Thoracic aorta (tissue), 2 donors: Measurements from ENCODE around the gene RSAD2. TPM values are rescaled to one million over a fixed set of nuclear protein-coding genes. Genes with fewer than 3 reads are reported as not detected.
"Not testable (repeated sequence)": the region's sequence is repeated elsewhere in the genome, so short reads cannot be mapped to it uniquely, and the experiment has no call there.

Experiments used
- ATAC-seq: fragments of 150-250 bp; one replicate; pipeline ENCODE4 v1.8.0; 2017; ENCODE audit warnings: low read depth; ENCODE audit not compliant: insufficient number of reproducible peaks, low FRiP score
- DNase-seq: peaks from one replicate; pipeline ENCODE4 v3.0.0-alpha.2; 2020; ENCODE audit warnings: low spot score
- H3K27ac ChIP-seq, 2 donors: fragments of 200-600 bp; sonication (generic); 1 replicate in 1 of 2; 2 replicates in 1 of 2; pipeline ENCODE4 v1.5.1; 2016; ENCODE audit warnings: mild to moderate bottlenecking in 2 of 2, moderate library complexity in 2 of 2
- H3K27me3 ChIP-seq: fragments of 200-600 bp; sonication (generic); replicated peaks from 2 replicates; pipeline ENCODE4 v1.6.0; 2016; ENCODE audit warnings: mild to moderate bottlenecking; ENCODE audit not compliant: insufficient read depth
- H3K36me3 ChIP-seq: fragments of 200-600 bp; sonication (generic); one replicate; pipeline ENCODE4 v1.5.1; 2016
- H3K4me1 ChIP-seq, 2 donors: fragments of 200-600 bp; sonication (generic); 1 replicate in 1 of 2; 2 replicates in 1 of 2; pipeline versions ENCODE4 v1.5.1 to v1.6.0; 2016; ENCODE audit warnings: low read depth in 2 of 2, mild to moderate bottlenecking in 1 of 2; ENCODE audit not compliant: control insufficient read depth in 1 of 2
- H3K4me3 ChIP-seq: fragments of 200-600 bp; sonication (generic); 2 replicates; pipeline ENCODE4 v1.5.1; 2016; ENCODE audit warnings: mild to moderate bottlenecking
- H3K9me3 ChIP-seq: fragments of 200-600 bp; sonication (generic); 2 replicates; pipeline ENCODE4 v1.5.1; 2016
- total RNA-seq, 2 donors: library from RNA; depleted of rRNA; stranded (reverse); fragments of >200 nt; gene quantifications; one replicate each; pipeline versions ENCODE4 v1.1.0 to v1.2.3, GENCODE V29; 2016
- TF ChIP-seq, protein P1 (sequence below): fragments of 200-600 bp; sonication (generic); IDR thresholded peaks from one replicate; pipeline ENCODE4 v1.5.1; 2019; ENCODE audit warnings: antibody characterized with exemption

RSAD2 gene
- total RNA-seq, 2 donors from 2014 or later, result 11.3 to 11.8 TPM

DNA sequence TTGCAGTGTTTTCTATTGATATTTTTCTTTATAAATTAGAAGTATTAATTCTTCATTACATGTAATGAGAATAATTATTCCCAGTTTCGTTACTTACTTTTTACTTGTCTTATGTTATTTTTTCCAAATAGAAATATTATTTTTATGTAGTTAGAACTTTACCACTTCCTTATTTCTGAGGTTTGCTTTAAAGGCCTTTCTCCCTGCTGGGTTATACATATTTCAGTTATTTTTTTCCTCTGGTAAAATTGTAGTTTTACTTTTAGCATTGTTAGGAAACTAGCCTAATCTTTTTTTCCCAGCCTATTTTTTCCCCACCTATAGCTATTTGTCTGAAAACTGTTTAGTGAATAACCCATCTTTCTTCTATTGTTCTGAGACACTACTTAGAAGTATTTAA, 56.8 kb downstream of the RSAD2 start:
- Histone ChIP-seq H3K9me3 (no peaks in the 10 kb centered on the region), H3K27ac (no peak overlapping the region), H3K36me3 (no peaks in the 10 kb centered on the region), H3K4me3 (no peak overlapping the region), H3K4me1 (no peaks in the 10 kb centered on the region), H3K27me3 (no peaks in the 10 kb centered on the region)
- DNase-seq (no peak), ATAC-seq (no peak)
- TF ChIP-seq, protein P1, sequence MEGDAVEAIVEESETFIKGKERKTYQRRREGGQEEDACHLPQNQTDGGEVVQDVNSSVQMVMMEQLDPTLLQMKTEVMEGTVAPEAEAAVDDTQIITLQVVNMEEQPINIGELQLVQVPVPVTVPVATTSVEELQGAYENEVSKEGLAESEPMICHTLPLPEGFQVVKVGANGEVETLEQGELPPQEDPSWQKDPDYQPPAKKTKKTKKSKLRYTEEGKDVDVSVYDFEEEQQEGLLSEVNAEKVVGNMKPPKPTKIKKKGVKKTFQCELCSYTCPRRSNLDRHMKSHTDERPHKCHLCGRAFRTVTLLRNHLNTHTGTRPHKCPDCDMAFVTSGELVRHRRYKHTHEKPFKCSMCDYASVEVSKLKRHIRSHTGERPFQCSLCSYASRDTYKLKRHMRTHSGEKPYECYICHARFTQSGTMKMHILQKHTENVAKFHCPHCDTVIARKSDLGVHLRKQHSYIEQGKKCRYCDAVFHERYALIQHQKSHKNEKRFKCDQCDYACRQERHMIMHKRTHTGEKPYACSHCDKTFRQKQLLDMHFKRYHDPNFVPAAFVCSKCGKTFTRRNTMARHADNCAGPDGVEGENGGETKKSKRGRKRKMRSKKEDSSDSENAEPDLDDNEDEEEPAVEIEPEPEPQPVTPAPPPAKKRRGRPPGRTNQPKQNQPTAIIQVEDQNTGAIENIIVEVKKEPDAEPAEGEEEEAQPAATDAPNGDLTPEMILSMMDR, result no peak

DNA sequence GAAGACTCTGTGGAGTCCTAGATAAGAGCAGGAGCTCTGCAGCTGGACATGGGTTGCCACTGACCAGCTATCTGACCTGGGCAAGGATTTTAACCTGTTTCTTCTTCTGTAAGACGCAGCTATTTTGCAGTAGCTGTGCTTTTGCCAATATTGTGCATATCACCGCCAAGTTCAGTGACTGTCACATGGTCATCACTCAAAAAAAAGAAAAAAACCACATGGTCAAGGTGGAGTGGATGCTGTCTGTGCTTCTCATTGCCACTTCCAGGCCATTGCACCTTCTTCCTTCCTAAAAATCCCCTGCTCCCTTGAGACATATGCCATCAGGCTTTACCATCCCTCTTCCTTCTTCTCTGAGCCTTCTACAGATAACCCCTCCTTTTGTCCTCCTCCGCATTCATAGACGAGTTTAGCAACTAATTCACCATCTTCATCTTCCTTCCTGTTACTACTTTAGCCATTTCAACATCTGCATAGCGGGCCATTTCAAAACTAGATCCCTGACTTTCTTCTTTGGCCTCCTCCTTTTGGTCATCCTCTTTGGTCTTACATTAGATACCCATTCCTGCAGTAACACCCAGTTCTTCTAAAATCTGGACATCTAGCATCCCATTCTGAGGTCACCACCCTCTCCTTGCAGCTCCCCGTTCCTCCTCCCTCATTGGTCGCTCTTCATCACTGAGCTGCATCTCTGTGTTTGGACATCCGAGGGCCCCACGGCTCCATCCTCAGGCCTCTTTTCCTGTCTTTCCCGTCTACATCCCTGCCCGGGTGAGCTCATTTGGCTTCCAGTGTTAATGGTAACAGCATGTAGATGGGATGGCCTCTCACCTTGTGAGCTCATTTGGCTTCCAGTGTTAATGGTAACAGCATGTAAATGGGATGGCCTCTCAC, 57.4 kb downstream of the RSAD2 start:
- H3K4me3 ChIP-seq, result no peak overlapping the region
- H3K27me3 ChIP-seq, result no peaks in the 10 kb centered on the region
- no peak overlapping the region for H3K27ac ChIP-seq
- TF ChIP-seq, protein P1, result no peak
- no peaks in the 10 kb centered on the region for H3K4me1 ChIP-seq
- no peak for ATAC-seq
- no peaks in the 10 kb centered on the region for H3K36me3 ChIP-seq
- no peak for DNase-seq
- no peaks in the 10 kb centered on the region for H3K9me3 ChIP-seq

DNA sequence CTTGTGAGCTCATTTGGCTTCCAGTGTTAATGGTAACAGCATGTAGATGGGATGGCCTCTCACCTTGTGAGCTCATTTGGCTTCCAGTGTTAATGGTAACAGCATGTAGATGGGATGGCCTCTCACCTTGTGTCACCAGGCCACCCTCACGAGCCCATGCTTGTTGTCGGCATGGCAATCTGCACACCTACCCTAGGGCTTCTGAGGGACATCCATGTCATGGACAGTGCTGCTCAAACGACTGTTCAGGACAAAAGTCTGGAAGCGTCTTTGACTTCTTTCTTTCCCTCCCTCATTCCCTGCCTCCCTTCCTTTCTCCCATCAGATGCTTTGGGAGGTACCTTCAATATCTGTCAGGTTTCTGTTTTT, 58.1 kb downstream of the RSAD2 start:
- not testable (repeated sequence) for H3K36me3 ChIP-seq, ATAC-seq, H3K9me3 ChIP-seq, H3K27me3 ChIP-seq, DNase-seq, H3K4me3 ChIP-seq, H3K4me1 ChIP-seq, H3K27ac ChIP-seq

DNA sequence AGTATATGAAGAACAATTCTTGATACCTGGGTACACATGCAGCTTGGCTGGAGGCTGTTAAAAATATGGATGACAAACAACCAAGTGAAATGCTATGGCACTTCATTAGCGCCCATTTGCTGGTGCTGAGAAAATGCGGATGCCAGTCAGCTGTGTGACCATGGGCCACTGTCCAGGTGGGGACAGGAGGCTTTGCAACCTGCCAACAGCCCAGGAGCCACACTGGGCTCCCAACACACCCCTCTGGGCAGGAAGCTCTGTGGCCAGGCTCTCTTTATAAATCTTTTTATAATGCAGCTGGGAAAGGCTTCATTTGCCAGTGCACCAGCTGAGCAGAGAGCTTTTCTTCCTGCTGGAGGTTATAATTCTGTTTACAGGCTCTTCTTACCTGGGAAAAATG, 59.6 kb downstream of the RSAD2 start:
- H3K4me3 ChIP-seq, result no peak overlapping the region
- ATAC-seq, result no peak
- no peak overlapping the region for H3K27ac ChIP-seq
- TF ChIP-seq, protein P1, result no peak
- no peaks in the 10 kb centered on the region for H3K9me3 ChIP-seq
- H3K27me3 ChIP-seq, result no peaks in the 10 kb centered on the region
- no peak for DNase-seq
- no peaks in the 10 kb centered on the region for H3K36me3 ChIP-seq
- H3K4me1 ChIP-seq, result no peaks in the 10 kb centered on the region

DNA sequence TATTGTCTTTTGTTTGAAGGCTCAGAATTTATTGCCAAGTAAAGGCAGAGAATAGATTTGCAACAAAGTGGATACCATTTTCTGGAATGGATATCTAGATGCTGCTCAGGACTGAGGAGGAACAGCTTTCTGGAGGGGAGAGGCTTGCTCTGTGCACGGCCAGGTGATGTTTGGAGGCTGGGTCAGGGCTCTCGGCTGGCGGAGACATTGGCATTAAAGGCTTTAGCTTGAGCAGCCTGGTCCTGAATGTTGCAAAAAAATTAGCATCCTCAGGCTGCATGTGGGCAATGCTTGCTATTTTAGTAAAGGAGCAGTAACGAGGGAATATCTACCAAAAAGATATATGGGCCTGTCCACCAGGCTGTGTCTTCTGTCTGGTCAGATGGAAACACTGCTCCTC, 60.0 kb downstream of the RSAD2 start:
- H3K4me1 ChIP-seq, result no peaks in the 10 kb centered on the region
- ATAC-seq, result no peak
- no peaks in the 10 kb centered on the region for H3K9me3 ChIP-seq
- no peaks in the 10 kb centered on the region for H3K36me3 ChIP-seq
- no peak for DNase-seq
- no peak overlapping the region for H3K27ac ChIP-seq
- no peak overlapping the region for H3K4me3 ChIP-seq
- no peaks in the 10 kb centered on the region for H3K27me3 ChIP-seq
- TF ChIP-seq, protein P1, result no peak

DNA sequence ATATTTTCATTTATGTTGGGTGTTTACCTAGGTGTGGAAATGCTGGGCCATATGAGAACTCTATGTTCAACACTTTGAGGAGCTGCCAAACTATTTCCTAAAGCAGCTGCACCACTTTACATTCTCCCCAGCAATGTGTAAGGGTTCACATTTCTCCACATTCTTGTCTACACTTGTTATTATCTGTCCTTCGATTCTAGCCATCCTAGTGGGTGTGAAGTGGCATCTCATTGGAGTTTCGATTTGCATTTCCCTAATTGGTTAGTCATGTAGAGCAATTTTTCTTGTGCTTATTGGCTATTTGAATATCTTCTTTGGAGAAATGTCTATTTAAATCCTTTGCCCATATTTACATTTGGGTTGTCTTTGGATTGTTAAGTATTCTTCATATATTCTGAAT, 61.5 kb downstream of the RSAD2 start:
- DNase-seq, result no peak
- H3K36me3 ChIP-seq, result no peaks in the 10 kb centered on the region
- H3K27ac ChIP-seq, result no peak overlapping the region
- no peaks in the 10 kb centered on the region for H3K4me1 ChIP-seq
- TF ChIP-seq, protein P1, result no peak
- no peaks in the 10 kb centered on the region for H3K9me3 ChIP-seq
- no peaks in the 10 kb centered on the region for H3K27me3 ChIP-seq
- H3K4me3 ChIP-seq, result no peak overlapping the region
- no peak for ATAC-seq
